ENCODE results near the gene CRISP1. TPM values are rescaled to one million over a fixed set of nuclear protein-coding genes. Genes with fewer than 3 reads are reported as not detected.
"Not testable (repeated sequence)": the region's sequence is repeated elsewhere in the genome, so short reads cannot be mapped to it uniquely, and the experiment has no call there.

CRISP1 gene
- total RNA-seq, 1 donor from 2014 or later = not detected

- no peak for DNase-seq (ENCODE audit: low read depth)
Measured at GRCh38 chr6:49841424-49841823, 24.9 kb downstream of the CRISP1 start.

GRCh38 chr6:49839957-49840356 lies 26.4 kb downstream of the CRISP1 start:
- DNase-seq (ENCODE audit: low read depth) = no peak

GRCh38 chr6:49839162-49839561 lies 27.2 kb downstream of the CRISP1 start:
- DNase-seq (ENCODE audit: low read depth) = no peak

- no peak for DNase-seq (ENCODE audit: low read depth)
Measured at GRCh38 chr6:49835140-49835539, 31.2 kb downstream of the CRISP1 start.

GRCh38 chr6:49833386-49833785 lies 32.9 kb downstream of the CRISP1 start:
- no peak for DNase-seq (ENCODE audit: low read depth)

- DNase-seq (ENCODE audit: low read depth) = no peak
Measured at GRCh38 chr6:49826743-49827406, 39.5 kb downstream of the CRISP1 start.

GRCh38 chr6:49815166-49815565 lies 51.2 kb downstream of the CRISP1 start:
- DNase-seq (ENCODE audit: low read depth) = no peak

- no peak for DNase-seq (ENCODE audit: low read depth)
Measured at GRCh38 chr6:49813248-49813647, 53.1 kb downstream of the CRISP1 start.

GRCh38 chr6:49806145-49806544 lies 60.2 kb downstream of the CRISP1 start:
- no peak for DNase-seq (ENCODE audit: low read depth)

- no peak for DNase-seq (ENCODE audit: low read depth)
Measured at GRCh38 chr6:49805246-49805645, 61.1 kb downstream of the CRISP1 start.

- DNase-seq (ENCODE audit: low read depth) = no peak
Measured at GRCh38 chr6:49801525-49801924, 64.8 kb downstream of the CRISP1 start.

- DNase-seq (ENCODE audit: low read depth) = no peak
Measured at GRCh38 chr6:49799090-49799489, 67.2 kb downstream of the CRISP1 start.

- DNase-seq (ENCODE audit: low read depth) = not testable (repeated sequence)
Measured at GRCh38 chr6:49796842-49797455, 69.4 kb downstream of the CRISP1 start.

GRCh38 chr6:49790341-49790740 lies 76.0 kb downstream of the CRISP1 start:
- no peak for DNase-seq (ENCODE audit: low read depth)

GRCh38 chr6:49787176-49787575 lies 79.2 kb downstream of the CRISP1 start, which contains the start of gene PGK2:
TSS of gene PGK2 (minus strand) at chr6:49787285. CDS start at chr6:49787187, 98 bp downstream.
- no peak for DNase-seq (ENCODE audit: low read depth)

GRCh38 chr6:49784272-49784671 lies 82.1 kb downstream of the CRISP1 start:
- no peak for DNase-seq (ENCODE audit: low read depth)

Other genes starting within 250 kb of the CRISP1 start
- gene RHAG, start 229.7 kb downstream of the CRISP1 start, total RNA-seq = not detected in 2 replicates
- not detected in 2 replicates for gene CRISP2, start 153.0 kb downstream of the CRISP1 start, total RNA-seq
- not detected in 2 replicates for gene CRISP3, start 122.1 kb downstream of the CRISP1 start, total RNA-seq
- gene PGK2, start 79.2 kb downstream of the CRISP1 start, total RNA-seq = not detected in 2 replicates
- not detected in 2 replicates for gene DEFB114, start 97.6 kb upstream of the CRISP1 start, total RNA-seq
- not detected in 2 replicates for gene DEFB113, start 103.1 kb upstream of the CRISP1 start, total RNA-seq
- gene DEFB110, start 155.5 kb upstream of the CRISP1 start, total RNA-seq = not detected in 2 replicates
- not detected in 2 replicates for gene DEFB112, start 183.4 kb upstream of the CRISP1 start, total RNA-seq